Mesenchymal stem cell (in vitro differentiated cells and primary cell): ENCODE measurements around the gene TNKS1BP1.
"Not testable (repeated sequence)": the region's sequence is repeated elsewhere in the genome, so short reads cannot be mapped to it uniquely, and the experiment has no call there.

Source experiments
- DNase-seq: peaks from one replicate; pipeline ENCODE4 v3.0.0-alpha.2; 2013
- H2AFZ ChIP-seq: one replicate; pipeline ENCODE4 v1.6.1; 2013; ENCODE audit warnings: low read depth, mild to moderate bottlenecking, control low read depth, inconsistent platforms, low read length, moderate library complexity
- H2AK5ac ChIP-seq: 2 replicates; pipeline ENCODE4 v1.6.1; 2013; ENCODE audit warnings: low read length, moderate library complexity, mild to moderate bottlenecking, inconsistent platforms; ENCODE audit not compliant: severe bottlenecking
- H2BK120ac ChIP-seq: one replicate; pipeline ENCODE4 v1.6.1; 2013; ENCODE audit warnings: low read depth, mild to moderate bottlenecking, inconsistent platforms, low read length, moderate library complexity
- H2BK12ac ChIP-seq, 2 experiments: one replicate each; pipeline ENCODE4 v1.6.1; 2013; ENCODE audit warnings: inconsistent platforms in 2 of 2, low read length in 2 of 2, mild to moderate bottlenecking in 2 of 2, moderate library complexity in 2 of 2, control low read depth in 1 of 2
- H2BK15ac ChIP-seq: one replicate; pipeline ENCODE4 v1.6.1; 2013; ENCODE audit warnings: mild to moderate bottlenecking, low read depth, inconsistent platforms; ENCODE audit not compliant: poor library complexity, severe bottlenecking
- H2BK5ac ChIP-seq: 2 replicates; pipeline ENCODE4 v1.6.1; 2013; ENCODE audit warnings: low read depth, mild to moderate bottlenecking, low read length, control low read depth, inconsistent platforms; ENCODE audit not compliant: poor library complexity, severe bottlenecking
- H3K14ac ChIP-seq, 2 experiments: one replicate each; pipeline ENCODE4 v1.6.1; 2013; ENCODE audit warnings: inconsistent platforms in 2 of 2, low read length in 2 of 2, control low read depth in 1 of 2, mild to moderate bottlenecking in 1 of 2, moderate library complexity in 1 of 2
- H3K18ac ChIP-seq, 2 experiments: one replicate each; pipeline ENCODE4 v1.6.1; 2013; ENCODE audit warnings: inconsistent platforms in 2 of 2, low read length in 2 of 2, control low read depth in 1 of 2, low read depth in 1 of 2, mild to moderate bottlenecking in 1 of 2
- H3K23ac ChIP-seq, 2 experiments: one replicate each; pipeline ENCODE4 v1.6.1; 2013; ENCODE audit warnings: inconsistent platforms in 2 of 2, low read length in 2 of 2, mild to moderate bottlenecking in 2 of 2, moderate library complexity in 2 of 2, control low read depth in 1 of 2
- H3K27ac ChIP-seq: 2 replicates; pipeline ENCODE4 v1.5.1; 2013; ENCODE audit warnings: mild to moderate bottlenecking, moderate library complexity, low read length, control low read depth, inconsistent platforms; ENCODE audit not compliant: poor library complexity, severe bottlenecking
- H3K27me3 ChIP-seq, 2 experiments: 2 replicates each; pipeline versions ENCODE4 v1.6.1 to v1.7.0; 2013; ENCODE audit warnings: low read length in 2 of 2, mild to moderate bottlenecking in 2 of 2, moderate library complexity in 2 of 2, control low read depth in 1 of 2, inconsistent platforms in 1 of 2; ENCODE audit not compliant: control insufficient read depth in 1 of 2, insufficient read depth in 1 of 2
- H3K36me3 ChIP-seq, 2 experiments: 2 replicates each; pipeline versions ENCODE4 v1.6.1 to v1.7.0; 2013; ENCODE audit warnings: low read length in 2 of 2, control low read depth in 1 of 2, inconsistent platforms in 1 of 2, low read depth in 1 of 2, mild to moderate bottlenecking in 1 of 2; ENCODE audit not compliant: insufficient read depth in 2 of 2, control insufficient read depth in 1 of 2
- H3K4ac ChIP-seq, 2 experiments: one replicate each; pipeline ENCODE4 v1.6.1; 2013; ENCODE audit warnings: inconsistent platforms in 2 of 2, low read length in 2 of 2, mild to moderate bottlenecking in 2 of 2, moderate library complexity in 2 of 2, control low read depth in 1 of 2, low read depth in 1 of 2
- H3K4me1 ChIP-seq: 2 replicates; pipeline ENCODE4 v1.6.1; 2013; ENCODE audit warnings: low read depth, low read length, control low read depth; ENCODE audit not compliant: control insufficient read depth, insufficient read depth
- H3K4me2 ChIP-seq: 2 replicates; pipeline ENCODE4 v1.6.1; 2013; ENCODE audit warnings: low read length, mild to moderate bottlenecking, inconsistent platforms; ENCODE audit not compliant: poor library complexity, severe bottlenecking
- H3K4me3 ChIP-seq, 2 experiments: 2 replicates each; pipeline versions ENCODE4 v1.5.1 to v1.7.0; 2013; ENCODE audit warnings: low read length in 2 of 2, mild to moderate bottlenecking in 2 of 2, control low read depth in 1 of 2, low read depth in 1 of 2; ENCODE audit not compliant: insufficient read depth in 1 of 2
- H3K79me1 ChIP-seq: replicated peaks from 2 replicates; pipeline ENCODE4 v1.6.1; 2013; ENCODE audit warnings: mild to moderate bottlenecking, control low read depth, low read length, inconsistent platforms; ENCODE audit not compliant: poor library complexity, severe bottlenecking
- H3K9ac ChIP-seq: 2 replicates; pipeline ENCODE4 v1.7.0; 2013; ENCODE audit warnings: mild to moderate bottlenecking, low read length, moderate library complexity
- H3K9me3 ChIP-seq: 2 replicates; pipeline ENCODE4 v1.7.0; 2013; ENCODE audit warnings: mild to moderate bottlenecking, low read length; ENCODE audit not compliant: control insufficient read depth
- H4K8ac ChIP-seq: one replicate; pipeline ENCODE4 v1.6.1; 2013; ENCODE audit warnings: inconsistent platforms, mild to moderate bottlenecking, low read length, moderate library complexity
- H4K91ac ChIP-seq: one replicate; pipeline ENCODE4 v1.6.1; 2013; ENCODE audit warnings: mild to moderate bottlenecking, low read length, inconsistent platforms
- WGBS: methylation state at CpG from one replicate; pipeline ENCODE4 v1.1.7; 2013; ENCODE audit warnings: mixed read lengths; 5-methylcytosine and 5-hydroxymethylcytosine counted together

Gene TNKS1BP1

DNA sequence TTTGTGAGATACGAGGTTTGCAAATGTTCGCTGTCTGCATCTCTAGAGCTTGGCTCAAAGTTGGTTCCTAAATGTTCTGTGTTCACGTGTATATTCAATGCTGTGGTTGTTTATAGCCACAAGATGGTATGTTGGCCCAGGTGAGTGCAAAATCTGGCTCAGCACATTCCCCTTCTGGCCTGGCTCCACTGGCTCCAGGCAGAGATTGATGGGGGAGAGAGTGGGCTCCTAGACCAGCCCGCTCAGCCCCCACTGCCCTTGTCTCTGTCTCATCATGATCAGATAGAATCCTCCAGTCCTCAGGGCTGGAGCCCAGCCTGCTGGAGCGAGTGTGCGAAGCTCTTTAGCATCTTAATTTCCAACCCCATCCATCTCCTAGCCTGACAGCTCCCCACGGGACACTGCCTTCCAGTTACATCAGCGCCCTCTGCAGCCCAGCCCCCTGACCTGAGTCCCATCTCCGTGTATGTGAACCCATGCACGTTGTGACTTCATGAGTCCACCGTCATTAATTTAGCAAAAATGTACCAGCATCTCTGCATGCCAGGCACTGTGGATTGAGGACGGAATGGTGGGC is 15.4 kb upstream of the TNKS1BP1 start:
- H4K8ac ChIP-seq, result no peak overlapping the region
- H2AFZ ChIP-seq, result no peak overlapping the region
- WGBS, result 31% methylated on average over 12 of the region's 12 CpGs
- H3K23ac ChIP-seq, result no peak overlapping the region
- H3K79me1 ChIP-seq, result peaks cover 2% of the 10 kb centered on the region
- H3K4ac ChIP-seq, result no peak overlapping the region
- no peak overlapping the region for H2BK5ac ChIP-seq
- no peak overlapping the region for H3K14ac ChIP-seq
- no peak overlapping the region for H2BK120ac ChIP-seq
- H4K91ac ChIP-seq, result no peak overlapping the region
- H3K9me3 ChIP-seq, result no peaks in the 10 kb centered on the region
- no peak overlapping the region for H3K9ac ChIP-seq
- H3K4me1 ChIP-seq, result peaks cover 3% of the 10 kb centered on the region
- no peak overlapping the region for H3K4me2 ChIP-seq
- DNase-seq, result peak; percentile 46
- no peak overlapping the region for H3K27ac ChIP-seq
- no peak overlapping the region for H3K18ac ChIP-seq
- no peaks in the 10 kb centered on the region for H3K36me3 ChIP-seq
- H2BK15ac ChIP-seq, result no peak overlapping the region
- no peak overlapping the region for H2AK5ac ChIP-seq
- H3K4me3 ChIP-seq, result no peak overlapping the region
- no peak overlapping the region for H2BK12ac ChIP-seq
- H3K27me3 ChIP-seq, result peaks cover 24 to 39% of the 10 kb centered on the region in 2 experiments

DNA sequence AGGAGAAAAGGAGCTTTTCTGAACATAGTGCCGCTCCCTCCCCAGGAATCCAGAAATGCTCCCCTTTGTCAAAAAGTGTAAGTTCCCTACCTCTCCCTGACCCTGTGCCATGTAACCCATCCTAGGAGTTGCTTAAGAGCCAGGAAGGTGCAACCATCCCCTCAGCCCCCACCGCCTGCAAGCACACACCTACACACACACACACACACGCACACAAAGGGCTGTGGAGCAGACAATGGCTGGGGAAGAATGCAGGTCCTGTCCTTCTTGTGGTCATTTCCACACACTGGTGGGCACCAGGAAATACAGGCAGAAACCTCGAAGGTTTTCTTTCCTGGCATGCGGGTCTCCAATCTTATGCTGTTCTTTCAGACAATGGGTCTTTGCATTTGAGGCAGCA is 14.6 kb upstream of the TNKS1BP1 start:
- no peak overlapping the region for H3K4ac ChIP-seq
- peaks cover 2% of the 10 kb centered on the region for H3K79me1 ChIP-seq
- no peak for DNase-seq
- no peak overlapping the region for H3K23ac ChIP-seq
- H3K27ac ChIP-seq, result no peak overlapping the region
- no peak overlapping the region for H3K9ac ChIP-seq
- H2BK15ac ChIP-seq, result no peak overlapping the region
- no peak overlapping the region for H3K4me2 ChIP-seq
- no peak overlapping the region for H2AFZ ChIP-seq
- H3K14ac ChIP-seq, result no peak overlapping the region
- H3K27me3 ChIP-seq, result peaks cover 24 to 39% of the 10 kb centered on the region in 2 experiments
- peaks cover 0 to under 1% of the 10 kb centered on the region in 2 experiments for H3K36me3 ChIP-seq
- H4K91ac ChIP-seq, result no peak overlapping the region
- H4K8ac ChIP-seq, result no peak overlapping the region
- no peak overlapping the region for H3K18ac ChIP-seq
- peaks cover 8% of the 10 kb centered on the region for H3K4me1 ChIP-seq
- 93% methylated on average over 5 of the region's 5 CpGs for WGBS
- H3K9me3 ChIP-seq, result no peaks in the 10 kb centered on the region
- H2AK5ac ChIP-seq, result no peak overlapping the region
- no peak overlapping the region for H2BK120ac ChIP-seq
- peak overlapping the region in 1 of 2 experiments; percentile 47 for H2BK12ac ChIP-seq
- no peak overlapping the region for H2BK5ac ChIP-seq
- no peak overlapping the region for H3K4me3 ChIP-seq

DNA sequence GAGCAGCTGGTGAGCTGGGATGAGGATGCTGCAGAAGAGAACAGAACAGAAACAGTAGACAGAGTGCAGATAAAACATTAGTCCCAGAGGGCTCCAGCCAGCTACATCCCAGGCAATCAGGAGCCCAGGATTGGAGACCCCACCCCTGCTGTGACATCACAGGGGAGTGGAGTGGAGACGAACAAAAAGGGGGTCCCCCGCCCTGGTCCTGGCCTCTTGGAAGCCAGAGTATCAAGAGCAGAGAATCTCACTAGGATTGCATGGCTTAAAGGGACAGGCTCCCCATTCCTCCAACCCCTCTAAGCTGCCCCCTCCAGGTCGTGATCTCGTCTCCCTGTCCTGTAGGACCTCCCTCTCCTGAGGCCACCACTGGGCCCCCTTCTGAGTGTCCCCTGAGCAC is 13.4 kb upstream of the TNKS1BP1 start, which contains the start of gene P2RX3:
P2RX3 (plus strand) TSS at position 211 of the 400 bp plus-strand sequence. CDS start 199 bp downstream, outside the sequence.
- H4K91ac ChIP-seq, result no peak within 1 kb of the TSS
- WGBS, result 43% methylated on average over 4 of the region's 4 CpGs
- no peak within 1 kb of the TSS for H2BK5ac ChIP-seq
- no peak within 1 kb of the TSS for H3K18ac ChIP-seq
- no peak within 1 kb of the TSS for H3K14ac ChIP-seq
- H2AFZ ChIP-seq, result no peak within 1 kb of the TSS
- no peak within 1 kb of the TSS for H3K4ac ChIP-seq
- peaks cover 3 to 10% of the 10 kb centered on the region in 2 experiments for H3K36me3 ChIP-seq
- no peak within 1 kb of the TSS for H3K27ac ChIP-seq
- H2BK12ac ChIP-seq, result no peak within 1 kb of the TSS
- no peak within 1 kb of the TSS for H3K23ac ChIP-seq
- no peaks in the 10 kb centered on the region for H3K9me3 ChIP-seq
- H3K4me1 ChIP-seq, result peaks cover 8% of the 10 kb centered on the region
- DNase-seq, result no peak
- peaks cover 2% of the 10 kb centered on the region for H3K79me1 ChIP-seq
- no peak within 1 kb of the TSS for H3K4me3 ChIP-seq
- H2AK5ac ChIP-seq, result no peak within 1 kb of the TSS
- no peak within 1 kb of the TSS for H3K9ac ChIP-seq
- no peak within 1 kb of the TSS for H4K8ac ChIP-seq
- peaks cover 24 to 39% of the 10 kb centered on the region in 2 experiments for H3K27me3 ChIP-seq
- no peak within 1 kb of the TSS for H2BK120ac ChIP-seq
- no peak within 1 kb of the TSS for H2BK15ac ChIP-seq
- H3K4me2 ChIP-seq, result no peak within 1 kb of the TSS

GRCh38 chr11:57336856-57337255 is 12.1 kb upstream of the TNKS1BP1 start:
- H3K9me3 ChIP-seq, H2BK5ac ChIP-seq, H3K23ac ChIP-seq, H3K4ac ChIP-seq, H3K27ac ChIP-seq, H2BK120ac ChIP-seq, H2AFZ ChIP-seq, DNase-seq, H4K91ac ChIP-seq, H2AK5ac ChIP-seq, H2BK12ac ChIP-seq, H4K8ac ChIP-seq, H3K4me1 ChIP-seq, H3K14ac ChIP-seq, H2BK15ac ChIP-seq, H3K18ac ChIP-seq, H3K4me3 ChIP-seq, H3K4me2 ChIP-seq: not testable (repeated sequence)
- WGBS, result 95% methylated on average over 6 of the region's 6 CpGs
- peaks cover 24 to 39% of the 10 kb centered on the region in 2 experiments for H3K27me3 ChIP-seq
- H3K79me1 ChIP-seq, result peaks cover 12% of the 10 kb centered on the region
- H3K36me3 ChIP-seq, result peaks cover 15 to 23% of the 10 kb centered on the region in 2 experiments
- peak overlapping the region; percentile 96 for H3K9ac ChIP-seq
